Inflammatory macrophage treated with lipopolysaccharide for 1 hour (primary cell): ENCODE data around the gene IGSF21.
A peak's percentile ranks its signal among the peaks of the same experiment; 100 is the strongest.

Experiments
- DNase-seq, 2 donors: peaks; one replicate each; pipeline ENCODE4 v3.0.0-alpha.2; 2020 to 2022

Gene IGSF21

DNA sequence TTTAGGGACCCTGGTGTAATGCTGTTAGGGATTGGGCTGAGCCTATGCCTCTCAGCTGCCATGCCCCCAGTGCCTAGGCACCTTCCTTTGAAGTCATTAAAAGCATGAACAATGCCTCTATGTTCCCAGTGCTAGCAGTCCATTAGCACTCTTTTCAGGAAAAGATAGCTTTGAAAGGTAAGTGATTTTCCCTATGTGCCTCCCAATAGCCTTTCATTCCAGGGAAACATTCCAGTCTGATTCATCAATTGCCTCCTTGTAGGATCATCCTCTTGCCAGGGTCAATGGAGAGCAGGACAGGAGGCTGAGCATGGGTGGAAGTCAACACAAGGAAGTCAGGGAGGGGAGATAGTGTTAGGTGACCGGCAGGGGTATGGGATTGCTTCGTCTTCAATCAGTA lies 8.6 kb upstream of the IGSF21 start:
- DNase-seq, result no peak

DNA sequence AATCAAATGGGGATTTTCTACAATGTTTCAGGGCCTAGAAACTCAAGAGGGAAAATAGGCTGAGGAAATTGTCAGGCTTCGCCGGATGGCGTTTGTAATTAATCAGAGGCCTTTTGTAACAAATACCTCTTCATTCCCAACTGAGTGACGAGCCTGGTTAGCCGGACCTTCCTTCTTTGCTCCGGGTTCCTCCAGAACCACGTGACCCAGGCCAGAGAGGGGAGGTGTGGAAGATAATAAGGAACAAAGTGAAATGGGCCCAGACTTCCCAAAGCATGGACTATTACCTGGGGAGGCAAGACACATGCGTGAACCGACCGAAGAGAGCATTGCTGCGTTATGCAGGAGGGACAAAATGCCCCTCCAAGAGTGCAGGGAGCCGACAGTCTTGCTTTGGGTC lies 7.5 kb upstream of the IGSF21 start:
- no peak for DNase-seq

DNA sequence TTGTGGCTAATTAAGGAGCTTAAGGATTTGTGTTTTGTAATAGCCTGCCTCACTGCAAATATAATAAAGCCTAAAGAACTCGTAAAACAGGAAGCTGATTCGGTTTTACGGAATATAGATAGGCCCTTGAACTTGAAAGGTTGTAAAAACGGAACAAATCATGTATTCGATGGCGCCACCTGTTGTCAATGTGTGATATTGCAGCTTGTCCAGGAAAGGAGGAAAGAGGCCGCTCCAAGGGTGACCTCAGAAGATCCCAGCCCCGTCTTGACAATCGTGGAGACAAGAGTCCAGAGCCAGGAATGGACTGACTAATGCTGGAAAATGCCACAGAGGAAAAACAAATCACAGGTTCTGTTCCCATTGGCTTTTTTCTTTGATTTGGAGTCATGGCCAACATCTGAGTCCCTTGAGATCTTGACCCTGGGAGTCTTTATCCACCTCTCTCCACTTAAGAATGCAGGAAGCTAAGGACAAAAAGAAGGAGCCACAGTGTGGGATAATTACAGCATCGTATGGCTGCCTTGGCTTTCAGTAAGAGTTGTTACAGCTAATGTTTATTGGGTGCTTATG lies 7.0 kb upstream of the IGSF21 start:
- DNase-seq, result peak; percentile 46 to 86

DNA sequence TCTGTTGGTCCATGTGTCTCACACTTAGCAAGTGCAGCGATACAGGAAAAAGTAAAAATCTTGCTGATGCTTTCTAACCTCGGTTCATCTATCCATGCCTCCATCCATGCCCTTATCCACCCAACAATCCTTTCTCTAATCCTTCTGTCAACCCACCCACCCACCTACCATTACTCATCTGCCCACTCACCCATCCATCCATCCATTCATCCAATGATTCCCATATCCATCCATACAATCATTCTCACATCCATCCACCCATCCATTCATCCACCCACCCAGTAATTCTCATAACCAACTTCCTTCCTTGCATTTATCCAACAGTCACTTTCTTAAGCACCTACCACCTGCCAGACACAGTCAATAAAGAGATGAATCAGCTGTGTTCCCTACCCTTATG lies 6.1 kb upstream of the IGSF21 start:
- DNase-seq, result no peak

DNA sequence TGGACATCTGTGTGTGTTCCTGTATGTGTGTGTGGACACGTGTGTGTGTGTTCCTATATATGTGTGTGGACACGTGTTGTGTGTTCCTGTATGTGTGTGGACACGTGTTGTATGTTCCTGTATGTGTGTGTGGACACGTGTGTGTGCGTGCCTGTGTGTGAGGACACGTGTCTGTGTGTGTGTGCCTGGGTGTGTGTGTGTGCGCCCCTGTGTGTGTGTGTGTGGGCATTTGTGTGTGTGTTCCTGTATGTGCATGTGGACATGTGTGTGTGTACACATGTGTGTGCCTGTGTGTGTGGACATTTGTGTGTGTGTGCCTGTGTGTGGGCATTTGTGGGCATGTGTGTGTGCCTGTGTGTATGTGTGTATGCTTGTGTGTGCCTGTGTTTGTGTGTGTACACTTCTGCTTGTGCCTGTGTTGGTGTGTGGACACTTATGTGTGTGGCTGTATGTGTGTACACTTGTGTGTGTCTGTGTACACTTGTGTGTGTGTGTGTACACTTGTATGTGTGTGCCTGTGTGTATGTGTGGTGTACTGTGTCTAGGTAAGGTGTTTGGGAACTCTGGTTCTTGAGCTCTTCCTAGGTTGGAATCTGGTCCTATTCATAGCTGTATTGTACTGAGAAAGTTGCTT lies 3.7 kb upstream of the IGSF21 start:
- DNase-seq, result no peak

DNA sequence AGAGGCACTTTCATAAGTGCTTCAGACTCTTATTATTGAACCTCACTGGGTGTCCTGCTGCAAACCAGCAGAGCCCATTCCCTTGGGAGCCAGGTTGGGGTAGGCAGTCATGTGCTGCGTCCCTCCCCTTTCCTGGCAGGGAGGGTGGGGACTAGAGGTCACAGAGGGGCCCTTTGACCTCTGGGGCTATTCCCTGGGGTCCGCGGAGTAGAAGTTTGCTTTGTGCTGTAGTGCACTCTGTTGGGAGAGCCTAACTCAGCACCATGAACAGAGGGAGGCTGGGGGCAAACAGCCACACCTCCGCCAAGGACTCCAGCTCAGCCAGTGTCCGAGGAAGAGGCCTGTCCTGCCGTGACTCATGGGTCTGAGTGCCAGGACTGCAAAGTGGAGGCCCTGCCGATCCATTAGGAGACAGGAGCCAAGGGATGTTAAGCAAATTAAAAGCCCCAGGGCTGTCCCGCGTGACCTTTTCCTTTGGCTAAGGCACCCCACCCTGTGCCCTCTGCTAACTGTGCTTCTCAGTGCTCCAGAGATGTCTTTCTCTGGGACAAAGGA lies 3.0 kb upstream of the IGSF21 start:
- DNase-seq, result no peak

DNA sequence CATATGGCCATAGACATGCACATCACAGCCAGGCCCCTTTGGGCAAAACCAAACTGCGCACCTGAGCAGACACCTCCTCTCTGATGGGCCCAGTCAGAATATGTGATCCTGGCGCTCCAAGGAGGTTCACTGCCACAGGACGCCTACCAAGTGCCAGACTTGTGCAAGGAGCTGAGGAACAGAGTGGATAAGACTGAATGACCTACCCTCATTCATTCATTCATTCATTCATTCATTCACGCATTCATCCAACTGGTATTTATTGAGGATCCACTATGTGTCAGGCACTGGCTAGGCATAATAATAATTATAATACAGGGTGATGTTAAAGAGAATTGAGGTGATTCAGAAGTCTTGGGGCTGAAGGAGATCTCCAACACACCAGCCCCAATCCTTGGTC lies 2.4 kb upstream of the IGSF21 start:
- no peak for DNase-seq

DNA sequence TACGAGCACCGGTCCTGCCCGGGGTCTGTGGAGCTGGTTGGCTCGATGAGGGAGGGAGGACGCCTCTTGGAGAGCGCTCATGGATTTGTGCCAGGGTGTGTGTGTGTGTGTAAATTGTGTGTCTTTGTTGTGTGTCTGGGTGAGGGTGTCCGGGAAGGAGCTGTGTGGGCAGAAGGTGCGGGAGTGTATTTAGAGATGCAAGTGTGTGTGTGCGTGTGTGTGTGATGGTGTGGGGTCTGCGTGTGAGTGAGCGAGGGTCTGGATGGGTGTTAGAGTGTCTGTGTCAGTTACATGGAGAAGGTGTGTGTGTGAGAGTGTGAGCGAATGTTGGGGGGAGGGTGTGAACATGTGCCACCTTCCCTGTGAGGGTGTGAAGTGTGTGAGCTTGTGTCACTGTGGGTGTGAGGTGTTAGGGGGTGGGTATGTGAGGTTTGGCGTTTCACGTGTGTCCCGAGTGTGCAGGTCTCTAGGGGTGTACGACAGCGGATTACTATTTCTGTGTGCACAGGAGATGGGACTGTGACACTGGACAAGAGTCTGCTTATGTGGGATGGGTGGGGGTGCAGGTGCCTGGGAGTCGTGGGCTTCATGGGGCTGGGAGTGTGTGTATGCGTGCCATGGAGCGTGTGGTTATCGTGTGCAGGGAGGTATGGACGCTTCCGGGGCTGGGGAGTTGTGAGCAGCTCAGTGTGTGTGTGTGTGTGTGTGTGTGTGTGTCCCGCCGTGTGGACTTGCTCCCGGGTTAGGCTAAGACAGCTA lies 880 bp downstream of the IGSF21 start:
- no peak for DNase-seq

DNA sequence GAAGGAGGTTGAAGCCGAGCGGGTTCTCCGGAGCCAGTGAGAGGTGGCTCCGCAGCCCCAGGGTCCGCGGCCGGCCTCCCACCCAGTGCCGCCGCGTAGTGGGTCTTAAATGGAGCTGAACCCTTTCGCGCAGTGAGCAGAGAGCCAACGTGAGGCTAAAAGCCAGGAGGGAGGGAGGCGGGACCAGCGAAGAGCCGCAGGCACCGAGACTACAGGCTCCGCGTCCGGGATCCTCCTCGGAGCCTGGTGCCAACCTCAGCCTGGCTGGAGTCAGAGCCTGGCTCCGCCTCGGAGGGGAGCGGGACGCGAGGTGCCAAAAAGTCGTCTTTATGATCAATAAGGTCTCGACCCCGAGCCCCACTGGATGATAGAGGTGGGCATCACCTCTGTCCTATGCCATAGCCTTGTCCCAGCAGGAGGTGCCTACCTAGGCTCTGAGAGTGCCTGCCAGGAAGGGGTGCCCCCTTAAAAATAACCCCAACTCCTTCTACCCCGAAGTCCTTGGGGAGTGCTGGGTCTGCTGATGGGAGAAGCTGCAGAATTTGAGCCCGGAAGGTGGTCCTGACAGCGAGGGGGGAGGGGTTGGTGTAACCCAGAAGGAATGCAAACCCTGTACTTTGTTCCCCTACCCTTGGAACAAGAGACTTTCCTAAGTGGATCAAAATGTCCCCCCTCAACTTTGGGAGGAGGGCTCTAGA lies 1.6 kb downstream of the IGSF21 start:
- no peak for DNase-seq

DNA sequence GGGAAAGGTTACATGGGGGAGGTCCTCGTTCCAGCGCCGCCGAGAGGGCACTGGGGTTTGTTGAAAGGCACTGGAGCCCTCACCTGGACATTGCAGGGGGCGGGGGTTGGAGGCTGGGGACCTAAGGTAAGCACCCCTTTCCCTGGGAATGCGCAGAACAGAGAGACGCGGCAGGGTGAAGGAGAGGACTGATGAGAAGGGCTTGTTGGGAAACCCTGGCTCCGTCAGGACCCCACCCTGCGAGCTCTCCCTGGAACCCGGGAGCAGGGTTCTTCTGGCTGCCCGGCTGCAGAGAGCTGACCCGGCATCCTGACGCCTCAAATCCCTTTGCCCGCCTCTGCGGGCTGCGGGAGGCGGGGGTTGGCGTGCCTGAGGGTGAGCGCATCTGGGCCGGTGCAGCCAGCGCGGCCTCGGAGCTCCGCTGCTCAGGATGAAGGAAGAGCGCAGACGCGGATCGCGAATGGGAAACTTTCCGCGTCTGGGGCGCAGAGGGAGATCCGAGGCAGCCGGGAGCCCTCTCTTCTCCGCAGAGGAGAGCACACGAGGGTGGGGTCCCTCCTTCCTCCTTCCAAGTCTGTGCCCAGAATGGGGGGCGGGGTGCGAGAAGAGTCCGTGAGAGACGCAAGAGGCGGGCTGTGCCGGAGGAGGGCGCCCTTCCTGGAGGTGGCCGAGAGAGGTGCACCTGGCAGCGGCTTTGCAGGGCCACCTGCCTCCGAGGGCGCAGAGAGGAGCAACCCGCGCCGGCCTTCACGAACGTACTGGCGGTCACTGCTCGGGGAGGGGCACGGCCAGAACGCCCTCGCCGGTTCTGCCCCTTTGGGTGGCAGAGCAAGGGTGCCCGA lies 2.4 kb downstream of the IGSF21 start:
- DNase-seq, result no peak

DNA sequence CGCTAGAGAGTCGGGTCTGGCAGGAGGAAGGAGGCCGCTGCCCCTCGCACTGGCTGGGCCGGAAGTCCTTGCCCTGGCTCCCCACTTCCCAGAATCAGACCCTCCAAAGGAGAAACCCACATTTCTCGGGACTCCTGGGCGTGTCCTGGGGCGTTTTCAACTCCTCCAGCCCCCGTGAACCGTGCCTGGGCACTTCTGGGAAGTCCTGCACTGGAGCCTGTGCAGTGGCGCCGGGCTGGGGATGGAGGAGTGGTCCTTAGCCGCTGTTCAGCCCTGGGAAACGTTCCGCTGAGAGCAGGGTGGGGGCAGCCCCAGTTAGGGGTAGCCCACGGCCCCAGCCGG lies 3.0 kb downstream of the IGSF21 start:
- DNase-seq, result no peak

DNA sequence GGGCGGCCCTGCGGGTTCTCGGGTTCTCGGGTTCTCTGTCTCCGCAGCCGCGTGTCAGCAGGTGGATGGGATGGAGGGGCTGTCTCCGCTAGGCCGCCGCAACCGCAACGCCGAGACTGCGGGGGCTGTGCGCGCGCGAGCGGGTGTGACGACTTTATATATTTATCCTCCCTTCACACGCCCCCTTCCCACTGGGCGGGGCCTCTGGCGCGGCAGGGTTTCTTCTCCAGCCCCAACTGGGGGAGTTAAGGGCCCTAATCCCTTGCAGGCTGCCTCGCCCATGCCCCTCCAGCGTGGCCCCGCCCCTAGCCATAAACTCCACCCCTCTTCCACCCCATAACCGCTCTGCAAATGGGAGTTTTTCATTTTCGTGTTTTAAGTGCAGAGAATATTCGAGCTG lies 3.4 kb downstream of the IGSF21 start:
- DNase-seq, result no peak

DNA sequence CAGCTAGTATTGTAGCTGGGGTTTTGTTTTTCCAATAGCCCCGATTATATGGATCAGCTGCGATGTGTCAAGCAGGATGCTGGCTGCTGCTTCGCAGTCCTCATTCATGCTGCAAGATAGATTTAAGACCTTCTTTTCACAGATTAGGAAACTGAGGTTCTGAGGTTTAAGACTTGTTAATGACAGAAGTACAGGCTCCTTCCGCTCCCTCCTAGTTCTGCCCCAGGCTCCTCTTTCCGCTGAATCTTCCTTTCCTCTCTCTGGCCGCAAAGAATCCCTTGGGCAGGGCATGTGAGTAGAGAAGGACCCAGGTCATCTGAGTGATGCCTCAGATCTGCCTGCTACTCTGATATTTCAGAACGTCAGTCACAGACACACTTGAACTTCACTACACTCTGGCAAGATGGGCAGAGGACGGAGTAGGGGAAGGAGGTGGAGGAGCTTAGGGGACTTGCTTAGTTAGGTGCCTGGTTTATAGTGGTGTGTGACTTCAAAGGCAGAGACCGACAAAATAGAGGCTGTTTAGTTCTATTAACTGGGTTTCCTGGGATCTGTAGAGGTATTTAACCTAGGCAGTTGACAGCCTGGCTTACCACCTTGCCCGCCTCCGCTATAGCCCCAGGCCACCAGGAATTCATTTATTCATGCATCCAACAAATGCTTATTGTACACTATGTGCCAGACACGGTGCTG lies 4.2 kb downstream of the IGSF21 start:
- no peak for DNase-seq

DNA sequence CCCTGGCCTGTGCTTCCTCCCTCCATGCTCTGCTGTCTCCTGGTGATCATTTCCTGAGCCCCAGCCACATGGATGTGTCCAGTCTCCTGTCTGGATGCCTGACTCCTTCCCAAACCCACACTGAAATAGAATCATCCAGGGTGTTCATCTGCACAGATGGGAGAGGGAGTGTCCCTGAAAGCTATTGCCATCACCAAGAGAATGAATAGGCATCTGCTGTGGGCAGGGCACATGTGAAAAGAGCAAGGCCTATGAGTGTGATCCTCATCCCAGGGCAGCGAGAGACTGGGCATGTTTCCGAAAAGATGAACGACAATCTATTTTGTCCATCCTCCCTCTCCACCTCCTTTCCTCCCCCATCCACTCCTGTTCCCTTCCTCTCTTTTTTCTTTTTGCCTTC lies 5.0 kb downstream of the IGSF21 start:
- DNase-seq, result no peak

DNA sequence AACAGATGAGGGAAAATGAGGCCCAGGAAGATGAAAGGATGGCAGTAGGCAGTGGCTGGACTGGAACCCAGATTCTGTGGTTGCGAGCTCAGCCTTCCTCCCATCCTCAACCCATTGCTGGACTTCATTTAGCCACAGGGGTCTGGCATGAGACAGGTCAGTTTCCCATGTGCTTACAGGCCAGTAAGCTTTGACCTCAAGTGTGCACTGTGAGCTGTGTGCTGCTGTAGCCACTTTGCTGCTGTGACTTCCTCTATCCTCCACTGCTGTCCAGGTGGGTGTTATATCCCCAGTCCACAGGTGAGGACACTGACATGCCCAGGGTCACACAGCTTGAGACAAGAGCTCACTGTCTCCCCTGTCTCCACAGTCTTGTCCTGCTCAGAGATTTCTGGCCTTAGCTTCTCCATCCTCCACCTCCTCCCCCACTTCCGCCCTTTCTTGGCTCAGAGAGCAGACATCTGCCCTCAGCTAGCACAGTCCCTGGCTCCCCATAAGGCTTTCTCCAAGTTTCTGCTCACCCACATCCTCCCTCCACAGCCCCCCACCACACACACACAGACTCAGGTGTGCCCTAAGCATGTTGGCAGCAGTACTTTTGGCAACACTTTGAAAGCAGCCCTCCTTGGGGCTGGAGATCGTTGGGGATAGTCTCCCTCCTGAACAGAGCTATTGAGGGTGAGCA lies 7.3 kb downstream of the IGSF21 start:
- DNase-seq, result no peak

DNA sequence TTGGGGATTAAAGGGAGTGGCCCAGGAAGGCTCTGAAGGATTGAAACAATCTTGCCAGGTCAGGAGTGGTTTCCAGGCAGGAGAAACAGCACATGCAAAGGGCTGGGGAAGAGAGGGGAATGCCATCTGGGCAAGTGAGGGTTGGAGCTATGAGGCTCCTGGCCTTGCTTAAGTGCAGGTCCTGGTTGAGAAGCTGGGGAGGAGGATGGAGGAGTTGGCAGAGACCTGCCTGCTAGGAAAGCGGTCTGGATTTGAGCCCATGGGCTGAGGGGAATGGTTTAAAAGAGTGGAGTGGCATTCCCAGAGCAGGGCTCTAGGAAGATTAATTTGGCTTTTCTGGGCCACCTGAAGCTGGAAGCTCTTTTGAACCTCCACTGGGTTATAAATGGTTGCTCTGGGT lies 9.2 kb downstream of the IGSF21 start:
- no peak for DNase-seq

DNA sequence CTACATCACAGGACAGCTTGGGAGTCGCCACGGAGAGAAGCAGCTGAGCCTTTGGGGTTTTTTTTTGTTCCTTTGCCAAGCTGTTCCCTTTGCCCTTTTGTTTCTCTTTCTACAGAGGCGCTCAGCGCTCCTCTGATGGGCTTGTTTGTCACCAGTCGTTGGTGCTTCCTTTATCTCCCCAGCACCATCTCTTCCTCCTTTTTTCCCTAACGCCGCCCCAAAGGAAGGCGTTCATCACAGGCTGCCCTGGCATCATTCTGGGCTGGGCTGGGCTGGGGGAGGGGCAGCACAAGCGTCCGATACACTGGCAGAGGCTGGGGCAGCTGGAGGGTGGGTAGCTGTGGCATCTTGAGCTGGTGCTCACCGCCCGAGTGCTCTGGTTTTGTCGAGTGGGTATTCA lies 10.5 kb downstream of the IGSF21 start:
- peak; percentile 8 to 12 for DNase-seq

DNA sequence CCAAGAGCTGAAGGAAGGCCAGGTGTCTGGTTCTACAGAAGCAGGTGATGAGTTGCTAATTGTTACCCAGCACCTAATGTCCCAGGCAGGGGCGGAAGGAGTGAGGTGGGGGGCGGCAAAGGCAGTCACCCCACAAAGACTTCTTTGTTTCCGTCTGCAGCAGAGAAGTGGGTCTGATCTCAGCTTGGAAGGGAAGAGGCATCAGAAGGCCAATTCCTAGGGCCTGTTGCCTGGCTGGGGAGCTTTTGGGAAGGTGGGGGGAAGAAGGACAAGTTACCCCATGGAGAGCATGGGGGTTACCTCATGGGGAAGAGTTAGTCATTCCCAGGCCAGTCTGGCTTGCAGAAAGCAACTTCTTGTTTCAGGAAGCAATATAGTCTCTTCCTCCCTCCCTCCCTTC lies 10.9 kb downstream of the IGSF21 start:
- DNase-seq, result no peak

DNA sequence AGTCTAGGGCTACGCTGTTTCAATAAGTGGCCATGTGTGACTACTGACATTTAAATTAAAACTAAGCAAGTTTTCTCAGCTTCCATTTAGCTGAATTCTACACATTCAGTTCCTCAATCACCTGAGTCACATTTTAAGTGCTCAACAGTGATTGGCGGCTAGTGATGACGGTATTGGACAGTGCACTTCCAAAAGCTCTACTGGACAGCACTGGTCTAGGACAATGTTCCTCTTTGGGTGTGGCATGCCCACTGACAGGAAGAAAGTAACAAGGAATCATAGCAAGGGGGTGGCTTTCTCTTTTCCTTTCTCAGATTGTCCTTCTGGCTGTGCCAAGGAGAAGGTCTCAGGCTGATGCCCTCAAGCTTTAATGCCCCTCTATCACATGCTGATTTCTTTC lies 11.7 kb downstream of the IGSF21 start:
- DNase-seq, result no peak

DNA sequence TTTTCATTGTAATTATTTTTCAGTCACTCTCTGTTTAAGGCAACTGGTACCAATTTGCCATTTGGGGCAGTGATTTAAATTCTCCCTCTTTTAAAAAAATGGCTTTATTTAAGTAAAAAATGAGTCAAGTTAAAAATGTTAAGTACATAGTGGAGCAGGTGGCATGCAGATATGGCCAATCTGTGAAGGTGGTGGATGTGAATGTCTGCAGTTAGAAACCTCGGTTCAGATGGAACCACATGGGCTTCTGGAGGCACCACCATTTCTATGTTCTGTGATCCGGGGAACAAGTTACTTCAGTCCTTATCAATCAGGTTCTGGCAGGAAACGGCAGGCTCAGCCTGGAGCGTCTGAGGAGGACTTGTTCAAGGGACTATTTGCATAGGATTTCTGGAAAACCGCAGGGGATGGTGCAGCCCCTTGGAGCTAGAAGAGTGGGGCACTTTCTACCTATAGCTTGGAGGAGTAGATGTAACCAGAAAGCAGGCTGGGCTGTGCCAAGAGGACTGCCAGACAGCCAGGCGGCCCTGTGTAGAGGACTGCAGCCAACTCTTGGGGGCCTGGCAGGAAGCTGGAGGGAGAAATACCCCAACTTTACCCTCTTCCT lies 12.3 kb downstream of the IGSF21 start:
- no peak for DNase-seq

DNA sequence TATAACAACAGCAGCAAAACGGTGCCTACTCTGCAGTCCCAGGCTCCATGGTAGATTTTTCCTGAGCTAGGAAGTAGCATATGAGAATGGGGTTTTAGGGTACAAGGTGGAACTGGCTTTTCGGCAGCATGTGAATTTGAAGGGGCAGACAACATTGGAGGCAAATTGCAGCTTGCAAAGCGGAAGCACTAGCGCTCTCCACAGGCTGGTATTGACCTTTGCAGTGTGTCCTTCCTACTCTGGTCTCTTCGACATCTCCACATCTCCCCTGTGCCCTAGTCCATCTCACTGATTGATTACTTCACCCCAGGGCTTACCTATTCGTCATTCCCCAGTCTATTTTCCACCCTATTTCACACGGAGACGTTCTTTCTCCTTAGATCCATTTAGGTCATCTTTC lies 13.0 kb downstream of the IGSF21 start:
- DNase-seq, result no peak
